ENCODE results near the gene KLHL35. TPM values are rescaled to one million over a fixed set of nuclear protein-coding genes. Genes with fewer than 3 reads are reported as not detected.

KLHL35 gene
- total and polyA plus RNA-seq, 2 donors from 2014 or later = 0.26 to 1.8 TPM

DNA sequence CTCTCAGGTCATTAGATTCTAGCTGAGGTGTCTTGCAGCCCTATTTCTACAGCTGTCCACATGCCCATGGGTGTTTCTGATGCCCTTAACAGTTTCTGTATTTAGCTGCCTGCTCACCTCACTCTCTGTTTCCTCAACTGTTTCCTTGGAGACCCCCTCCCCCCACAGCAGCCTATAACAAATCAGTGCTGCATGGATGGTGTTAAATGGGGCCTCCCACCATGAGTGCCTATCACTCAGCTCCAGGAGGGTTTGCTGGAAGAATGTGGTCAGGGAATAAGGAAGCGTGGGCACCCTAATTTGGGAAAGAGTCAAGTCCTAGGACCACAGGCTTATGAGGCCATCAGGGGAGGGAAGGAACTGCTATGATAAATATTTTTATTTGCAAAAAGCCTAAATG lies 8.6 kb downstream of the KLHL35 start:
- peak in 3 of 5 donors; percentile 46 to 53 (median 48) for DNase-seq
- Histone ChIP-seq H3K9ac (ENCODE audit: low read length in 3 of 3) (no peak overlapping the region), H3K4me1 (ENCODE audit: control insufficient read depth in 2 of 3, insufficient read depth in 2 of 3, low read depth in 1 of 3, low read length in 3 of 3) (no peaks in the 10 kb centered on the region), H3K27me3 (ENCODE audit: control insufficient read depth, insufficient read depth, low read length) (peaks cover 8% of the 10 kb centered on the region), H3K36me3 (ENCODE audit: control insufficient read depth in 2 of 3, insufficient read depth in 3 of 3, low read length in 3 of 3) (peaks cover 0 to 2% (median 0%) of the 10 kb centered on the region in 3 donors), H3K9me3 (ENCODE audit: control insufficient read depth in 2 of 3, insufficient read depth in 1 of 3, low read length in 3 of 3) (no peaks in the 10 kb centered on the region), H3K27ac (ENCODE audit: low read depth in 2 of 2, low read length in 2 of 2) (no peak overlapping the region), H3K4me3 (ENCODE audit: low read length in 3 of 3) (no peak overlapping the region)
- no peak for FAIRE-seq
- intact Hi-C loops (cut with DNase I) = no loop called here
- TF ChIP-seq, protein P1, sequence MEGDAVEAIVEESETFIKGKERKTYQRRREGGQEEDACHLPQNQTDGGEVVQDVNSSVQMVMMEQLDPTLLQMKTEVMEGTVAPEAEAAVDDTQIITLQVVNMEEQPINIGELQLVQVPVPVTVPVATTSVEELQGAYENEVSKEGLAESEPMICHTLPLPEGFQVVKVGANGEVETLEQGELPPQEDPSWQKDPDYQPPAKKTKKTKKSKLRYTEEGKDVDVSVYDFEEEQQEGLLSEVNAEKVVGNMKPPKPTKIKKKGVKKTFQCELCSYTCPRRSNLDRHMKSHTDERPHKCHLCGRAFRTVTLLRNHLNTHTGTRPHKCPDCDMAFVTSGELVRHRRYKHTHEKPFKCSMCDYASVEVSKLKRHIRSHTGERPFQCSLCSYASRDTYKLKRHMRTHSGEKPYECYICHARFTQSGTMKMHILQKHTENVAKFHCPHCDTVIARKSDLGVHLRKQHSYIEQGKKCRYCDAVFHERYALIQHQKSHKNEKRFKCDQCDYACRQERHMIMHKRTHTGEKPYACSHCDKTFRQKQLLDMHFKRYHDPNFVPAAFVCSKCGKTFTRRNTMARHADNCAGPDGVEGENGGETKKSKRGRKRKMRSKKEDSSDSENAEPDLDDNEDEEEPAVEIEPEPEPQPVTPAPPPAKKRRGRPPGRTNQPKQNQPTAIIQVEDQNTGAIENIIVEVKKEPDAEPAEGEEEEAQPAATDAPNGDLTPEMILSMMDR (IDR thresholded peaks at IDR 0.05; ENCODE audit: borderline replicate concordance, extremely low read depth, insufficient read depth) = no peak

DNA sequence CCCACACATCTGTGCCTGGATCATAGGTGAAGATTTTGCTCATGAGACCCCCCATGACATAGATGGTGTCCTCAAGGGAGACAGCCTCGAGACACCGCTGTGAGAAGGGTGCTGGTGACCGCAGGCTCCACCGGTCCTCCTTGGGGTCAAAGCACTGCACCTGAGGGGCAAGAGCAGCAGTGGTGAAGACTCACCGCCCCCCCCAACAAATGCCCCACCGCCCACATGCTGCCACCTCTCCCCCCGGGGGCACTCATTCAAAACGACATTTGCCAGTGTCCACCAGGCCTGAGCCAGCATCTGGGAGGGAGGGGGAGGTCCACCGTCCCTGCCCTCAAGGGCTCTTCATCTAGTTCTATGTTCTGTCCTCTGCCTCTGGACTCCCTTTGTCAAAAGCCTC lies 9.3 kb downstream of the KLHL35 start:
- FAIRE-seq (no peak), DNase-seq (no peak)
- H3K4me3 ChIP-seq (ENCODE audit: low read length in 3 of 3) = no peak overlapping the region
- H3K27ac ChIP-seq (ENCODE audit: low read depth in 2 of 2, low read length in 2 of 2) = no peak overlapping the region
- peaks cover under 1% of the 10 kb centered on the region for H3K27me3 ChIP-seq (ENCODE audit: control insufficient read depth, insufficient read depth, low read length)
- peaks cover 0 to 2% (median 0%) of the 10 kb centered on the region in 3 donors for H3K36me3 ChIP-seq (ENCODE audit: control insufficient read depth in 2 of 3, insufficient read depth in 3 of 3, low read length in 3 of 3)
- no peaks in the 10 kb centered on the region for H3K4me1 ChIP-seq (ENCODE audit: control insufficient read depth in 2 of 3, insufficient read depth in 2 of 3, low read depth in 1 of 3, low read length in 3 of 3)
- no peak overlapping the region for H3K9ac ChIP-seq (ENCODE audit: low read length in 3 of 3)
- H3K9me3 ChIP-seq (ENCODE audit: control insufficient read depth in 2 of 3, insufficient read depth in 1 of 3, low read length in 3 of 3) = no peaks in the 10 kb centered on the region
- TF ChIP-seq, protein P1 (IDR thresholded peaks at IDR 0.05; ENCODE audit: borderline replicate concordance, extremely low read depth, insufficient read depth) = no peak
- intact Hi-C loops (cut with DNase I) = no loop called here

DNA sequence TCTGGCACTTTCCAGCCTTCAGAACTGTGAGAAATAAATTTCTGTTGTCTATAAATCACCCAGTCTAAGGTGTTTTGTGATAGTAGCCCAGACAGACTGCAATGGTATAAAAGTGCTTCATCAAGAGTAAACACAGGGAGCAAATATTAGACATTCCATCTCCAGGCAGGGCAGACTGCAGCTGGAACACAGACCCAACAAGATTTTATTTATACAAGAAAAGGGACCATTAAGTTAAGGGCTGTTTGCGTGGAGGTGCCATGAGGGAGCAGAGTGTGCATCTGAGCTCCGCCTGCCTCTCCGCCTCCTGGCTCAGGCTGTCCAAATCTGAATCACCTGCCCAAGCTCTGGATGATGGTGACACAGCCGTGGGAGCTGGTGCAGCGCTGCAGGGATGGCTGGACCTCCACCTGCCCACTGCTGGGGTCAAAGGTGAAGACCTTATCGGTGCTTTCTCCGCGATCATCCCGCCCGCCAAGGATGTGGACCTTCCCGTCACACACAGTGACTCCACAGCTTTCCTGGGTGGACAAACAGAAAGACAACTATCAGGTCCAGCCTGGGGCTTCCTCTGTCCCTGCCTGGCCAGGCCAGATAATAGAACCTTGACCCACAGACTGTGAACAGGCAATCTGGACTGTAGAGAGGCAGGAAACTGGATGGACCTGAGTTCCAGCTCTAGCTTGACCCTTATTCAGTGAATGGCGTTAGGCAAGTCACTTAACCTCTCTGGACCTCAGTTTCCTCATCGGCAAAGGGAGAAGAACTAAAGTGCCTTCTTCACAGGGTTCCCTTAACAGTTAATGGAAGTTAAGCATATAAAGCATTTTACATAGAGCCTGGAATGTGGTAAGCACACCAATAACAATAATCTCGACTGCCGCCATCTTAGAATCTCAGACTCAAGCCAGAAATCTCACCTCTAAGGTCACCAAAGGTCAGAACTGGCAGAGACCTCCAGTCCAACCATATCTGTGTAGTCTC lies 10.5 kb downstream of the KLHL35 start:
- intact Hi-C loops (cut with DNase I) = no loop called here
- Histone ChIP-seq H3K27me3 (ENCODE audit: control insufficient read depth, insufficient read depth, low read length) (no peaks in the 10 kb centered on the region), H3K9me3 (ENCODE audit: control insufficient read depth in 2 of 3, insufficient read depth in 1 of 3, low read length in 3 of 3) (no peaks in the 10 kb centered on the region), H3K27ac (ENCODE audit: low read depth in 2 of 2, low read length in 2 of 2) (no peak overlapping the region), H3K4me1 (ENCODE audit: control insufficient read depth in 2 of 3, insufficient read depth in 2 of 3, low read depth in 1 of 3, low read length in 3 of 3) (no peaks in the 10 kb centered on the region), H3K36me3 (ENCODE audit: control insufficient read depth in 2 of 3, insufficient read depth in 3 of 3, low read length in 3 of 3) (peaks cover 0 to 2% (median 0%) of the 10 kb centered on the region in 3 donors), H3K9ac (ENCODE audit: low read length in 3 of 3) (no peak overlapping the region), H3K4me3 (ENCODE audit: low read length in 3 of 3) (no peak overlapping the region)
- DNase-seq (no peak), FAIRE-seq (no peak)
- TF ChIP-seq, protein P1 (IDR thresholded peaks at IDR 0.05; ENCODE audit: borderline replicate concordance, extremely low read depth, insufficient read depth) = no peak
